CD14-positive monocyte (primary cell): ENCODE results near the gene KCNAB1. TPM values are rescaled to one million over a fixed set of nuclear protein-coding genes. Genes with fewer than 3 reads are reported as not detected.

Source experiments
- DNase-seq, 3 donors: peaks; one replicate each; pipeline ENCODE4 v3.0.0-alpha.2; 2011 to 2022
- H2AFZ ChIP-seq: 2 replicates; pipeline ENCODE4 v1.6.0; 2012; ENCODE audit warnings: mild to moderate bottlenecking, low read depth, low read length, inconsistent platforms; ENCODE audit not compliant: insufficient read depth, poor library complexity, severe bottlenecking
- H3K27ac ChIP-seq, 2 donors: 1 replicate in 1 of 2; 2 replicates in 1 of 2; pipeline ENCODE4 v1.5.1; 2012 to 2013; ENCODE audit warnings: low read length in 2 of 2, control low read depth in 1 of 2, inconsistent platforms in 1 of 2, low read depth in 1 of 2, mild to moderate bottlenecking in 1 of 2
- H3K27me3 ChIP-seq, 2 donors: one replicate each; pipeline versions ENCODE4 v1.6.0 to v1.6.1; 2011 to 2013; ENCODE audit warnings: low read length in 2 of 2; ENCODE audit not compliant: control insufficient read depth in 2 of 2, insufficient read depth in 2 of 2
- H3K36me3 ChIP-seq, 2 donors: replicated peaks in 1 of 2; 1 replicate in 1 of 2; 2 replicates in 1 of 2; pipeline versions ENCODE4 v1.5.1 to v1.6.1; 2012 to 2013; ENCODE audit warnings: low read length in 2 of 2, control low read depth in 1 of 2, inconsistent platforms in 1 of 2, mild to moderate bottlenecking in 1 of 2; ENCODE audit not compliant: insufficient read depth in 2 of 2, control insufficient read depth in 1 of 2
- H3K4me1 ChIP-seq, 2 donors: 1 replicate in 1 of 2; 2 replicates in 1 of 2; pipeline versions ENCODE4 v1.5.1 to v1.6.1; 2012 to 2013; ENCODE audit warnings: low read length in 2 of 2, control low read depth in 1 of 2, inconsistent platforms in 1 of 2, mild to moderate bottlenecking in 1 of 2, moderate library complexity in 1 of 2; ENCODE audit not compliant: insufficient read depth in 2 of 2, control insufficient read depth in 1 of 2
- H3K4me2 ChIP-seq: replicated peaks from 2 replicates; pipeline ENCODE3; 2012; ENCODE audit warnings: low read length, moderate library complexity, mild to moderate bottlenecking; ENCODE audit not compliant: poor library complexity, severe bottlenecking; ENCODE audit errors: extremely low read depth
- H3K4me3 ChIP-seq, 3 experiments: fragments of 200-600 bp in 1 of 3; sonication (generic) in 1 of 3; replicated peaks in 1 of 3; 1 replicate in 2 of 3; 2 replicates in 1 of 3; pipeline ENCODE4 v1.5.1; 2011 to 2013; ENCODE audit warnings: low read length in 3 of 3, mild to moderate bottlenecking in 3 of 3, control low read depth in 2 of 3, low read depth in 2 of 3, inconsistent platforms in 1 of 3, moderate library complexity in 1 of 3
- H3K79me2 ChIP-seq: 2 replicates; pipeline ENCODE4 v1.6.0; 2012; ENCODE audit warnings: mild to moderate bottlenecking, control low read depth, inconsistent platforms, low read length, moderate library complexity; ENCODE audit not compliant: insufficient read depth
- H3K9ac ChIP-seq: 2 replicates; pipeline ENCODE4 v1.6.0; 2017; ENCODE audit warnings: low read length, mild to moderate bottlenecking; ENCODE audit not compliant: insufficient read depth, poor library complexity, severe bottlenecking
- H3K9me3 ChIP-seq, 2 donors: replicated peaks in 1 of 2; 1 replicate in 1 of 2; 2 replicates in 1 of 2; pipeline versions ENCODE4 v1.5.1 to v1.6.1; 2012 to 2013; ENCODE audit warnings: low read length in 2 of 2, control low read depth in 1 of 2; ENCODE audit not compliant: control insufficient read depth in 1 of 2, insufficient read depth in 1 of 2
- H4K20me1 ChIP-seq: 2 replicates; pipeline ENCODE4 v1.6.0; 2012; ENCODE audit warnings: mild to moderate bottlenecking, low read length, control low read depth, moderate library complexity; ENCODE audit not compliant: insufficient read depth
- H3K27ac Mint-ChIP-seq, 7 donors: one replicate each; pipeline ENCODE4 v1.8.0; 2020; ENCODE audit warnings: mild to moderate bottlenecking in 7 of 7, mixed read lengths in 7 of 7, moderate library complexity in 6 of 7, inconsistent platforms in 2 of 7
- H3K27me3 Mint-ChIP-seq, 3 donors: one replicate each; pipeline ENCODE4 v1.8.0; 2021 to 2022; ENCODE audit warnings: low read depth in 3 of 3, mild to moderate bottlenecking in 3 of 3, mixed read lengths in 3 of 3, moderate library complexity in 3 of 3, inconsistent platforms in 1 of 3
- H3K36me3 Mint-ChIP-seq, 2 donors: one replicate each; pipeline ENCODE4 v1.8.0; 2020; ENCODE audit warnings: mixed read lengths in 2 of 2, inconsistent platforms in 1 of 2, mild to moderate bottlenecking in 1 of 2
- H3K4me1 Mint-ChIP-seq: one replicate; pipeline ENCODE4 v1.8.0; 2020; ENCODE audit warnings: mild to moderate bottlenecking, mixed read lengths
- H3K4me3 Mint-ChIP-seq, 2 donors: one replicate each; pipeline ENCODE4 v1.8.0; 2020; ENCODE audit warnings: mild to moderate bottlenecking in 2 of 2, mixed read lengths in 2 of 2, moderate library complexity in 1 of 2
- H3K9me3 Mint-ChIP-seq, 7 donors: one replicate each; pipeline ENCODE4 v1.8.0; 2020 to 2022; ENCODE audit warnings: mixed read lengths in 7 of 7, mild to moderate bottlenecking in 6 of 7, moderate library complexity in 6 of 7, inconsistent platforms in 2 of 7
- WGBS: methylation state at CpG from one replicate; pipeline ENCODE4 v1.1.5; 2013; ENCODE audit warnings: missing lambda C conversion rate; ENCODE audit not compliant: insufficient coverage; 5-methylcytosine and 5-hydroxymethylcytosine counted together
- intact Hi-C, 2 donors: fragments of 100-400 bp; cut with micrococcal nuclease; formaldehyde crosslinking; loops; one replicate each; pipeline versions ENCODE4 v1.15.0 to v1.15.1; 2023
- polyA plus RNA-seq, 3 donors: library from polyadenylated mRNA; depleted of rRNA in 1 of 3; unstranded in 2 of 3; stranded (reverse) in 1 of 3; fragments of 300-500 nt in 2 of 3; fragments of >200 nt in 1 of 3; fragmentation: Illumina TruSeq in 2 of 3; gene quantifications; 1 replicate in 2 of 3; 2 replicates in 1 of 3; pipeline ENCODE4 v1.2.3, GENCODE V29; 2012 to 2021
- TF ChIP-seq, protein P1 (sequence below): fragments of 200-600 bp; IDR thresholded peaks from one replicate; pipeline ENCODE4 v1.8.0; 2022; ENCODE audit warnings: antibody characterized with exemption, mild to moderate bottlenecking

Gene KCNAB1
- polyA plus RNA-seq, 3 donors, result 0.08 to 0.14 TPM; not detected in 1

DNA sequence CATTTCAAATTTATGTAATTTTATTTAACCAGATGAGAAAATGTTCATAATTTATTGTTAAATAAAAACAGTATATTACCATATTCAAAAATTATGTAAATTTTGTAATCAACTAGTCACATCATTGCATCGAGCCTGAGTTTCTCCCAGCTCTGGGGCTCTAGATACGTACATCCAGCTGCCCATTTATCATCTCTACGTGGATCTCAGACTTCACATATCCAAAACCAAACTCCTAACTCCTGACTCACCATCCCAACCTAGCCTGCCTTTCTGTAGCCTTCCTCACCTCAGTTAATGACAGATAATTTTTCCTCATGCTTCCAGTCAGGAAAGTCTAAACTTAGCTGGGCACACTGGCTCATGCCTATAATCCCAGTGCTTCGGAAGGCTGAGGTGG, 239.7 kb downstream of the KCNAB1 start:
- Mint-ChIP-seq H3K4me3 (no peak overlapping the region), H3K36me3 (no peaks in the 10 kb centered on the region), H3K27me3 (peaks cover 1 to 6% (median 5%) of the 10 kb centered on the region in 3 donors), H3K27ac (no peak overlapping the region), H3K9me3 (peaks cover 0 to 1% (median 0%) of the 10 kb centered on the region in 7 donors), H3K4me1 (peaks cover 3% of the 10 kb centered on the region)
- Histone ChIP-seq H3K4me2 (no peak overlapping the region), H3K9me3 (no peaks in the 10 kb centered on the region), H3K79me2 (no peaks in the 10 kb centered on the region), H3K27ac (no peak overlapping the region), H3K4me3 (no peak overlapping the region), H3K4me1 (no peaks in the 10 kb centered on the region), H2AFZ (no peak overlapping the region), H3K9ac (no peak overlapping the region), H4K20me1 (no peaks in the 10 kb centered on the region), H3K27me3 (no peaks in the 10 kb centered on the region), H3K36me3 (no peaks in the 10 kb centered on the region)
- intact Hi-C loops, result no loop called here
- TF ChIP-seq, protein P1, sequence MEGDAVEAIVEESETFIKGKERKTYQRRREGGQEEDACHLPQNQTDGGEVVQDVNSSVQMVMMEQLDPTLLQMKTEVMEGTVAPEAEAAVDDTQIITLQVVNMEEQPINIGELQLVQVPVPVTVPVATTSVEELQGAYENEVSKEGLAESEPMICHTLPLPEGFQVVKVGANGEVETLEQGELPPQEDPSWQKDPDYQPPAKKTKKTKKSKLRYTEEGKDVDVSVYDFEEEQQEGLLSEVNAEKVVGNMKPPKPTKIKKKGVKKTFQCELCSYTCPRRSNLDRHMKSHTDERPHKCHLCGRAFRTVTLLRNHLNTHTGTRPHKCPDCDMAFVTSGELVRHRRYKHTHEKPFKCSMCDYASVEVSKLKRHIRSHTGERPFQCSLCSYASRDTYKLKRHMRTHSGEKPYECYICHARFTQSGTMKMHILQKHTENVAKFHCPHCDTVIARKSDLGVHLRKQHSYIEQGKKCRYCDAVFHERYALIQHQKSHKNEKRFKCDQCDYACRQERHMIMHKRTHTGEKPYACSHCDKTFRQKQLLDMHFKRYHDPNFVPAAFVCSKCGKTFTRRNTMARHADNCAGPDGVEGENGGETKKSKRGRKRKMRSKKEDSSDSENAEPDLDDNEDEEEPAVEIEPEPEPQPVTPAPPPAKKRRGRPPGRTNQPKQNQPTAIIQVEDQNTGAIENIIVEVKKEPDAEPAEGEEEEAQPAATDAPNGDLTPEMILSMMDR, result no peak
- 90% methylated on average over 3 of the region's 4 CpGs for WGBS
- DNase-seq, result no peak

- Mint-ChIP-seq H3K27me3 (peaks cover 1 to 6% (median 5%) of the 10 kb centered on the region in 3 donors), H3K27ac (peak overlapping the region in 1 of 7 donors; percentile 1), H3K9me3 (peaks cover 0 to 1% (median 0%) of the 10 kb centered on the region in 7 donors), H3K4me1 (peaks cover 3% of the 10 kb centered on the region), H3K36me3 (no peaks in the 10 kb centered on the region), H3K4me3 (no peak overlapping the region)
- intact Hi-C loops, result no loop called here
- no peaks in the 10 kb centered on the region for H3K4me1 ChIP-seq
- no peaks in the 10 kb centered on the region for H3K27me3 ChIP-seq
- DNase-seq, result no peak
- no peak overlapping the region for H3K27ac ChIP-seq
- no peak overlapping the region for H2AFZ ChIP-seq
- H3K36me3 ChIP-seq, result no peaks in the 10 kb centered on the region
- H3K4me3 ChIP-seq, result no peak overlapping the region
- no peaks in the 10 kb centered on the region for H3K79me2 ChIP-seq
- WGBS, result 96% methylated on average over 5 of the region's 5 CpGs
- H3K9ac ChIP-seq, result no peak overlapping the region
- TF ChIP-seq, protein P1, result no peak
- H4K20me1 ChIP-seq, result no peaks in the 10 kb centered on the region
- no peaks in the 10 kb centered on the region for H3K9me3 ChIP-seq
- H3K4me2 ChIP-seq, result no peak overlapping the region
These were observed 240.6 kb downstream of the KCNAB1 start for GRCh38 chr3:156360963-156361362.
